Gastrocnemius medialis (tissue), 4 donors: ENCODE results near the gene FAM162B.

ENCODE experiments used
- CTCF ChIP-seq, 5 experiments: fragments of 450-650 bp in 3 of 5; fragments of 200-600 bp in 2 of 5; sonication (generic) in 2 of 5; IDR thresholded peaks in 4 of 5; conservative IDR thresholded peaks in 1 of 5; 1 replicate in 4 of 5; 2 replicates in 1 of 5; pipeline ENCODE4 v1.5.1; 2016 to 2019; ENCODE audit warnings: antibody characterized with exemption in 5 of 5, mild to moderate bottlenecking in 3 of 5, moderate library complexity in 3 of 5
- POLR2A ChIP-seq, 2 donors: fragments of 450-650 bp; IDR thresholded peaks; one replicate each; pipeline ENCODE4 v1.6.1; 2017; ENCODE audit warnings: antibody characterized with exemption in 2 of 2, mild to moderate bottlenecking in 2 of 2, moderate library complexity in 2 of 2

GRCh38 chr6:116767715-116768114 lies 2.2 kb upstream of the FAM162B start:
- no peak for TF ChIP-seq POLR2A (IDR thresholded peaks at IDR 0.05)
- no peak for TF ChIP-seq CTCF (IDR thresholded peaks at IDR 0.05 in 4 of 5, conservative IDR thresholded peaks at IDR 0.05 in 1 of 5)
